ENCODE data around the gene RDH16. TPM values are rescaled to one million over a fixed set of nuclear protein-coding genes. Genes with fewer than 3 reads are reported as not detected.

Gene RDH16
- total RNA-seq (ENCODE audit: low replicate concordance), result 1.2 and 2.3 TPM in 2 replicates

GRCh38 chr12:56957229-56958052 is at the start of gene RDH16:
RDH16 (minus strand) TSS chr12:56957608; CDS start chr12:56957462, 146 bp downstream.
- H3K4me1 ChIP-seq, result no peaks in the 10 kb centered on the region
- no peak within 1 kb of the TSS for H2AFZ ChIP-seq (replicated peaks)
- H3K27ac ChIP-seq, result no peak within 1 kb of the TSS
- H3K27ac Mint-ChIP-seq, result no peak within 1 kb of the TSS
- no peaks in the 10 kb centered on the region for H3K4me1 Mint-ChIP-seq
- no peaks in the 10 kb centered on the region for H3K36me3 ChIP-seq
- H3K27me3 ChIP-seq, result no peaks in the 10 kb centered on the region
- H4K20me1 ChIP-seq (ENCODE audit: low read depth), result no peaks in the 10 kb centered on the region
- H3K4me3 ChIP-seq, result no peak within 1 kb of the TSS
- H3F3A ChIP-seq (ENCODE audit: low read depth), result no peaks in the 10 kb centered on the region
- no peak within 1 kb of the TSS for H3K9ac ChIP-seq
- TF ChIP-seq EZH2phosphoT487 (IDR thresholded peaks at IDR 0.05) (no peak), CTCF (IDR thresholded peaks at IDR 0.05) (no peak), EZH2 (IDR thresholded peaks at IDR 0.05) (no peak)
- H3K4me3 Mint-ChIP-seq, result no peak within 1 kb of the TSS
- H3K79me2 ChIP-seq (ENCODE audit: low read depth), result no peaks in the 10 kb centered on the region
- DNase-seq (ENCODE audit: low spot score), result no peak
- H3K27me3 Mint-ChIP-seq (ENCODE audit: insufficient read depth, low read depth), result peaks cover 17% of the 10 kb centered on the region
- no peaks in the 10 kb centered on the region for H3K9me3 ChIP-seq (ENCODE audit: low read depth)
- H3K9me3 Mint-ChIP-seq, result peaks cover 25% of the 10 kb centered on the region
- no peak within 1 kb of the TSS for H3K4me2 ChIP-seq
- no peaks in the 10 kb centered on the region for H3K36me3 Mint-ChIP-seq

GRCh38 chr12:57006809-57007475 is 49.5 kb upstream of the RDH16 start:
- Mint-ChIP-seq H3K27ac (peak overlapping the region; percentile 95), H3K4me3 (peak overlapping the region; percentile 91)

More at GRCh38 chr12:57006809-57007475, 49.5 kb upstream of the RDH16 start:
- no peaks in the 10 kb centered on the region for H3K9me3 Mint-ChIP-seq
- no peak overlapping the region for H3K4me3 ChIP-seq
- TF ChIP-seq EZH2 (IDR thresholded peaks at IDR 0.05) (no peak), CTCF (IDR thresholded peaks at IDR 0.05) (no peak), EZH2phosphoT487 (IDR thresholded peaks at IDR 0.05) (no peak)
- no peaks in the 10 kb centered on the region for H3K27me3 ChIP-seq
- H3K27me3 Mint-ChIP-seq (ENCODE audit: insufficient read depth, low read depth), result peaks cover 4% of the 10 kb centered on the region
- no peak overlapping the region for H2AFZ ChIP-seq (replicated peaks)
- no peak for DNase-seq (ENCODE audit: low spot score)
- H3K4me1 ChIP-seq, result peaks cover 7% of the 10 kb centered on the region
- peaks cover 23% of the 10 kb centered on the region for H3K36me3 Mint-ChIP-seq
- H3K79me2 ChIP-seq (ENCODE audit: low read depth), result peaks cover 43% of the 10 kb centered on the region
- H3K27ac ChIP-seq, result no peak overlapping the region
- H3K36me3 ChIP-seq, result no peaks in the 10 kb centered on the region
- H4K20me1 ChIP-seq (ENCODE audit: low read depth), result peaks cover 36% of the 10 kb centered on the region
- H3K4me2 ChIP-seq, result peak overlapping the region; percentile 43
- H3K9me3 ChIP-seq (ENCODE audit: low read depth), result no peaks in the 10 kb centered on the region
- H3F3A ChIP-seq (ENCODE audit: low read depth), result peaks cover 8% of the 10 kb centered on the region
- H3K4me1 Mint-ChIP-seq, result peaks cover 16% of the 10 kb centered on the region
- no peak overlapping the region for H3K9ac ChIP-seq
